Neuronal stem cell (in vitro differentiated cells): ENCODE measurements around the gene CCR9.

Source experiments
- DNase-seq: peaks from one replicate; pipeline ENCODE4 v3.0.0-alpha.2; 2013; ENCODE audit warnings: low spot score
- H2AFZ ChIP-seq: one replicate; pipeline ENCODE4 v1.6.1; 2013; ENCODE audit warnings: mild to moderate bottlenecking, low read length, inconsistent platforms
- H2AK5ac ChIP-seq: 2 replicates; pipeline ENCODE4 v1.6.1; 2013; ENCODE audit warnings: low read depth, mild to moderate bottlenecking, inconsistent platforms, low read length, moderate library complexity, mixed read lengths
- H2BK120ac ChIP-seq: 2 replicates; pipeline ENCODE4 v1.6.1; 2013; ENCODE audit warnings: low read depth, mild to moderate bottlenecking, inconsistent platforms, low read length, moderate library complexity, mixed read lengths
- H2BK12ac ChIP-seq: one replicate; pipeline ENCODE4 v1.6.1; 2013; ENCODE audit warnings: low read length, inconsistent platforms
- H2BK15ac ChIP-seq: 2 replicates; pipeline ENCODE4 v1.6.1; 2013; ENCODE audit warnings: mild to moderate bottlenecking, low read length, inconsistent platforms, mixed read lengths
- H2BK5ac ChIP-seq: one replicate; pipeline ENCODE4 v1.6.1; 2013; ENCODE audit warnings: inconsistent platforms, mild to moderate bottlenecking, low read length, moderate library complexity
- H3K14ac ChIP-seq: one replicate; pipeline ENCODE4 v1.6.1; 2013; ENCODE audit warnings: low read length, inconsistent platforms
- H3K18ac ChIP-seq: 2 replicates; pipeline ENCODE4 v1.6.1; 2013; ENCODE audit warnings: low read length, inconsistent platforms
- H3K23ac ChIP-seq: 2 replicates; pipeline ENCODE4 v1.6.1; 2013; ENCODE audit warnings: low read depth, mild to moderate bottlenecking, mixed read lengths, low read length, inconsistent platforms; ENCODE audit not compliant: poor library complexity
- H3K27ac ChIP-seq: replicated peaks from 3 replicates; pipeline ENCODE4 v1.5.1; 2013; ENCODE audit warnings: low read length, inconsistent platforms
- H3K27me3 ChIP-seq, 3 experiments: 2 replicates each; pipeline ENCODE4 v1.6.1; 2013; ENCODE audit warnings: low read length in 3 of 3, mild to moderate bottlenecking in 2 of 3, inconsistent platforms in 1 of 3, low read depth in 1 of 3, mixed read lengths in 1 of 3, moderate library complexity in 1 of 3; ENCODE audit not compliant: control insufficient read depth in 3 of 3, insufficient read depth in 3 of 3
- H3K36me3 ChIP-seq, 2 donors: replicated peaks in 1 of 2; 2 replicates each; pipeline ENCODE4 v1.6.1; 2013; ENCODE audit warnings: low read length in 2 of 2; ENCODE audit not compliant: control insufficient read depth in 2 of 2, insufficient read depth in 2 of 2
- H3K4ac ChIP-seq: 2 replicates; pipeline ENCODE4 v1.6.1; 2013; ENCODE audit warnings: inconsistent platforms, mild to moderate bottlenecking, low read length, moderate library complexity
- H3K4me1 ChIP-seq, 2 donors: 1 replicate in 1 of 2; 2 replicates in 1 of 2; pipeline ENCODE4 v1.6.1; 2013; ENCODE audit warnings: low read length in 2 of 2, low read depth in 1 of 2; ENCODE audit not compliant: control insufficient read depth in 2 of 2, insufficient read depth in 1 of 2
- H3K4me2 ChIP-seq: one replicate; pipeline ENCODE4 v1.6.1; 2013; ENCODE audit warnings: mild to moderate bottlenecking, low read length, inconsistent platforms; ENCODE audit not compliant: insufficient read depth, poor library complexity, severe bottlenecking
- H3K4me3 ChIP-seq, 2 donors: 2 replicates each; pipeline ENCODE4 v1.5.1; 2013; ENCODE audit warnings: low read length in 2 of 2, mild to moderate bottlenecking in 2 of 2, inconsistent platforms in 1 of 2, moderate library complexity in 1 of 2
- H3K79me1 ChIP-seq: one replicate; pipeline ENCODE4 v1.6.1; 2013; ENCODE audit warnings: low read depth, mild to moderate bottlenecking, inconsistent platforms, low read length, moderate library complexity
- H3K9ac ChIP-seq: one replicate; pipeline ENCODE4 v1.6.1; 2013; ENCODE audit warnings: mild to moderate bottlenecking, low read depth, low read length, inconsistent platforms; ENCODE audit not compliant: poor library complexity
- H3K9me3 ChIP-seq, 2 donors: replicated peaks in 1 of 2; 2 replicates each; pipeline versions ENCODE3 to v1.6.1; 2013; ENCODE audit warnings: low read length in 2 of 2, mild to moderate bottlenecking in 2 of 2, inconsistent platforms in 1 of 2, low read depth in 1 of 2, mixed read lengths in 1 of 2, moderate library complexity in 1 of 2; ENCODE audit not compliant: control insufficient read depth in 2 of 2, insufficient read depth in 1 of 2
- H4K8ac ChIP-seq: one replicate; pipeline ENCODE4 v1.6.1; 2013; ENCODE audit warnings: low read depth, mild to moderate bottlenecking, inconsistent platforms, low read length, moderate library complexity
- H4K91ac ChIP-seq: one replicate; pipeline ENCODE4 v1.6.1; 2013; ENCODE audit warnings: low read length, low read depth, mild to moderate bottlenecking, inconsistent platforms; ENCODE audit not compliant: poor library complexity
- whole genome bisulfite sequencing, 2 donors: extraction: QIAGEN DNeasy Blood & Tissue Kit; methylation state at CpG; one replicate each; pipeline ENCODE4 v1.1.7; 2013; ENCODE audit warnings: missing lambda C conversion rate in 2 of 2, mixed read lengths in 1 of 2; ENCODE audit not compliant: insufficient read length in 2 of 2, insufficient replicate concordance in 1 of 2; ENCODE audit errors: extremely low coverage in 2 of 2; 5-methylcytosine and 5-hydroxymethylcytosine counted together

CCR9 gene

GRCh38 chr3:45842851-45843625 is 43.3 kb upstream of the CCR9 start:
- WGBS, 2 donors: no CpG with 5 or more reads among the region's 9 CpGs
- Histone ChIP-seq H4K91ac (no peak overlapping the region), H2BK12ac (no peak overlapping the region), H2BK5ac (no peak overlapping the region), H2BK15ac (no peak overlapping the region), H2BK120ac (no peak overlapping the region), H3K4ac (no peak overlapping the region), H3K4me1 (peaks cover 2 to 3% of the 10 kb centered on the region in 2 donors), H3K36me3 (peaks cover 0 to 1% of the 10 kb centered on the region in 2 donors), H3K27me3 (peaks cover 0 to 23% (median 3%) of the 10 kb centered on the region in 3 experiments), H3K9ac (no peak overlapping the region), H3K18ac (no peak overlapping the region), H3K4me2 (no peak overlapping the region), H3K23ac (no peak overlapping the region), H3K14ac (no peak overlapping the region), H3K9me3 (no peaks in the 10 kb centered on the region), H3K79me1 (no peaks in the 10 kb centered on the region), H4K8ac (no peak overlapping the region), H3K27ac (no peak overlapping the region), H2AK5ac (no peak overlapping the region), H3K4me3 (no peak overlapping the region), H2AFZ (peak overlapping the region; percentile 92)
- DNase-seq: no peak

- Histone ChIP-seq H3K79me1 (no peaks in the 10 kb centered on the region), H4K8ac (no peak overlapping the region), H3K4me3 (no peak overlapping the region), H2AK5ac (no peak overlapping the region), H3K4me2 (no peak overlapping the region), H3K9ac (no peak overlapping the region), H3K14ac (no peak overlapping the region), H2BK120ac (no peak overlapping the region), H3K18ac (no peak overlapping the region), H3K4ac (no peak overlapping the region), H3K9me3 (no peaks in the 10 kb centered on the region), H2AFZ (no peak overlapping the region), H3K23ac (no peak overlapping the region), H2BK5ac (no peak overlapping the region), H4K91ac (no peak overlapping the region), H3K36me3 (peaks cover 0 to under 1% of the 10 kb centered on the region in 2 donors), H2BK12ac (no peak overlapping the region), H3K27ac (no peak overlapping the region), H2BK15ac (no peak overlapping the region), H3K4me1 (peaks cover 2 to 3% of the 10 kb centered on the region in 2 donors), H3K27me3 (peaks cover 0 to 31% (median 6%) of the 10 kb centered on the region in 3 experiments)
- no peak for DNase-seq
- WGBS, 2 donors: no CpG with 5 or more reads among the region's 1 CpG
These were observed 41.7 kb upstream of the CCR9 start for GRCh38 chr3:45844616-45845015.

- Histone ChIP-seq H3K27ac (no peak overlapping the region), H3K4me2 (no peak overlapping the region), H3K36me3 (no peaks in the 10 kb centered on the region), H2BK120ac (no peak overlapping the region), H3K27me3 (peaks cover 0 to 36% (median 11%) of the 10 kb centered on the region in 3 experiments), H2BK12ac (no peak overlapping the region), H2AK5ac (no peak overlapping the region), H3K18ac (no peak overlapping the region), H3K4me1 (no peaks in the 10 kb centered on the region), H3K23ac (no peak overlapping the region), H2AFZ (no peak overlapping the region), H2BK5ac (no peak overlapping the region), H2BK15ac (no peak overlapping the region), H3K14ac (no peak overlapping the region), H3K4ac (no peak overlapping the region), H4K91ac (no peak overlapping the region), H3K79me1 (no peaks in the 10 kb centered on the region), H3K4me3 (no peak overlapping the region), H3K9ac (no peak overlapping the region), H4K8ac (no peak overlapping the region), H3K9me3 (no peaks in the 10 kb centered on the region)
- no peak for DNase-seq
- no CpG with 5 or more reads among the region's 1 CpG for WGBS, 2 donors
These were observed 38.0 kb upstream of the CCR9 start for GRCh38 chr3:45848392-45848791.

GRCh38 chr3:45852828-45853227 is 33.5 kb upstream of the CCR9 start:
- Histone ChIP-seq H3K36me3 (no peaks in the 10 kb centered on the region), H3K14ac (no peak overlapping the region), H3K23ac (no peak overlapping the region), H2BK120ac (no peak overlapping the region), H3K27ac (no peak overlapping the region), H2BK12ac (no peak overlapping the region), H3K9ac (no peak overlapping the region), H3K79me1 (no peaks in the 10 kb centered on the region), H3K18ac (no peak overlapping the region), H2AK5ac (no peak overlapping the region), H2BK15ac (no peak overlapping the region), H3K4me3 (no peak overlapping the region), H3K9me3 (no peaks in the 10 kb centered on the region), H3K4ac (no peak overlapping the region), H4K8ac (no peak overlapping the region), H2BK5ac (no peak overlapping the region), H3K27me3 (peaks cover 0 to 15% (median 8%) of the 10 kb centered on the region in 3 experiments), H2AFZ (no peak overlapping the region), H3K4me2 (no peak overlapping the region), H4K91ac (no peak overlapping the region), H3K4me1 (no peaks in the 10 kb centered on the region)
- no CpG with 5 or more reads among the region's 2 CpGs for WGBS, 2 donors
- DNase-seq: no peak
